Neutrophil (primary cell): ENCODE measurements around the gene HPS5.
A peak's percentile ranks its signal among the peaks of the same experiment; 100 is the strongest.
"Not testable (repeated sequence)": the region's sequence is repeated elsewhere in the genome, so short reads cannot be mapped to it uniquely, and the experiment has no call there.

Source experiments
- H3K27ac ChIP-seq: fragments of 200-600 bp; sonication (generic); 2 replicates; pipeline ENCODE4 v1.5.1; 2016; ENCODE audit warnings: mild to moderate bottlenecking, moderate library complexity
- H3K27me3 ChIP-seq: fragments of 200-600 bp; sonication (generic); 2 replicates; pipeline ENCODE4 v1.6.0; 2016; ENCODE audit warnings: mild to moderate bottlenecking
- H3K36me3 ChIP-seq: fragments of 200-600 bp; sonication (generic); 2 replicates; pipeline ENCODE4 v1.5.1; 2017
- H3K4me1 ChIP-seq, 2 experiments: fragments of 200-600 bp in 1 of 2; sonication (generic) in 1 of 2; 1 replicate in 1 of 2; 2 replicates in 1 of 2; pipeline versions ENCODE4 v1.5.1 to v1.6.1; 2013 to 2016; ENCODE audit warnings: low read depth in 1 of 2, low read length in 1 of 2, mild to moderate bottlenecking in 1 of 2, moderate library complexity in 1 of 2; ENCODE audit not compliant: control insufficient read depth in 1 of 2, insufficient read depth in 1 of 2
- H3K4me3 ChIP-seq, 2 experiments: fragments of 200-600 bp in 1 of 2; sonication (generic) in 1 of 2; 1 replicate in 1 of 2; 2 replicates in 1 of 2; pipeline ENCODE4 v1.5.1; 2013 to 2016; ENCODE audit warnings: low read depth in 1 of 2, low read length in 1 of 2, mild to moderate bottlenecking in 1 of 2, moderate library complexity in 1 of 2
- H3K9me3 ChIP-seq: fragments of 200-600 bp; sonication (generic); 2 replicates; pipeline ENCODE4 v1.5.1; 2016
- CTCF ChIP-seq: fragments of 200-600 bp; sonication (generic); IDR thresholded peaks from 2 replicates; pipeline ENCODE4 v1.5.1; 2016; ENCODE audit warnings: antibody characterized with exemption

Gene HPS5

GRCh38 chr11:18253233-18253632 lies 68.7 kb downstream of the HPS5 start:
- H3K9me3 ChIP-seq = no peaks in the 10 kb centered on the region
- H3K36me3 ChIP-seq = no peaks in the 10 kb centered on the region
- H3K4me1 ChIP-seq = no peaks in the 10 kb centered on the region
- H3K27me3 ChIP-seq = peaks cover 20% of the 10 kb centered on the region
- no peak for TF ChIP-seq CTCF
- H3K4me3 ChIP-seq = no peak overlapping the region
- H3K27ac ChIP-seq = no peak overlapping the region

- no peaks in the 10 kb centered on the region for H3K36me3 ChIP-seq
- no peak within 1 kb of the TSS for H3K4me3 ChIP-seq
- H3K9me3 ChIP-seq = no peaks in the 10 kb centered on the region
- peaks cover 15% of the 10 kb centered on the region for H3K27me3 ChIP-seq
- no peaks in the 10 kb centered on the region for H3K4me1 ChIP-seq
- no peak within 1 kb of the TSS for H3K27ac ChIP-seq
- no peak for TF ChIP-seq CTCF
Measured at GRCh38 chr11:18248561-18248960, 73.4 kb downstream of the HPS5 start, which contains the start of gene SAA2. SAA2 (minus strand) TSS chr11:18248668; CDS start chr11:18248011, 657 bp downstream.

GRCh38 chr11:18247191-18247581 lies 74.8 kb downstream of the HPS5 start:
- not testable (repeated sequence) for H3K9me3 ChIP-seq, H3K4me3 ChIP-seq, H3K27ac ChIP-seq, H3K4me1 ChIP-seq, H3K36me3 ChIP-seq
- peaks cover 19% of the 10 kb centered on the region for H3K27me3 ChIP-seq

- not testable (repeated sequence) for H3K36me3 ChIP-seq, H3K9me3 ChIP-seq, H3K4me1 ChIP-seq, H3K4me3 ChIP-seq, H3K27ac ChIP-seq
- H3K27me3 ChIP-seq = peaks cover 25% of the 10 kb centered on the region
Measured at GRCh38 chr11:18246379-18247190, 75.4 kb downstream of the HPS5 start.

GRCh38 chr11:18245396-18245795 lies 76.5 kb downstream of the HPS5 start:
- Histone ChIP-seq H3K27ac (no peak overlapping the region), H3K4me3 (no peak overlapping the region), H3K9me3 (no peaks in the 10 kb centered on the region), H3K4me1 (no peaks in the 10 kb centered on the region), H3K36me3 (no peaks in the 10 kb centered on the region), H3K27me3 (peaks cover 33% of the 10 kb centered on the region)
- no peak for TF ChIP-seq CTCF

- Histone ChIP-seq H3K4me1 (no peaks in the 10 kb centered on the region), H3K27ac (no peak overlapping the region), H3K27me3 (peaks cover 40% of the 10 kb centered on the region), H3K4me3 (no peak overlapping the region), H3K36me3 (no peaks in the 10 kb centered on the region), H3K9me3 (no peaks in the 10 kb centered on the region)
- peak; percentile 69 for TF ChIP-seq CTCF
Measured at GRCh38 chr11:18243783-18244362, 78.1 kb downstream of the HPS5 start.
